Trophoblast cell (in vitro differentiated cells and primary cell): Measurements from ENCODE around the gene SLC6A20.

Experiments
- DNase-seq, 2 donors: peaks; one replicate each; pipeline ENCODE4 v3.0.0-alpha.2; 2016
- H2AFZ ChIP-seq: 2 replicates; pipeline ENCODE4 v1.6.1; 2013; ENCODE audit warnings: low read length, moderate library complexity, mild to moderate bottlenecking; ENCODE audit not compliant: insufficient read depth, poor library complexity
- H2AK5ac ChIP-seq: 2 replicates; pipeline ENCODE4 v1.6.1; 2013; ENCODE audit warnings: mild to moderate bottlenecking, low read length
- H2BK120ac ChIP-seq: 2 replicates; pipeline ENCODE4 v1.6.1; 2013; ENCODE audit warnings: low read length, mild to moderate bottlenecking, moderate library complexity; ENCODE audit not compliant: insufficient read depth, poor library complexity
- H2BK12ac ChIP-seq: 2 replicates; pipeline ENCODE4 v1.6.1; 2013; ENCODE audit warnings: mild to moderate bottlenecking, low read length, moderate library complexity
- H2BK5ac ChIP-seq: 2 replicates; pipeline ENCODE4 v1.6.1; 2013; ENCODE audit warnings: low read length, low read depth, moderate library complexity, mild to moderate bottlenecking; ENCODE audit not compliant: poor library complexity
- H3K14ac ChIP-seq: 2 replicates; pipeline ENCODE4 v1.6.1; 2013; ENCODE audit warnings: mild to moderate bottlenecking, low read length
- H3K18ac ChIP-seq: 2 replicates; pipeline ENCODE4 v1.6.1; 2013; ENCODE audit warnings: mild to moderate bottlenecking, low read length
- H3K23ac ChIP-seq: 2 replicates; pipeline ENCODE4 v1.6.1; 2013; ENCODE audit warnings: low read length
- H3K27ac ChIP-seq: 2 replicates; pipeline ENCODE4 v1.5.1; 2013; ENCODE audit warnings: low read depth, mild to moderate bottlenecking, inconsistent platforms, low read length, moderate library complexity
- H3K27me3 ChIP-seq: 2 replicates; pipeline ENCODE4 v1.6.1; 2013; ENCODE audit warnings: inconsistent platforms, mild to moderate bottlenecking, low read length, moderate library complexity; ENCODE audit not compliant: insufficient read depth
- H3K36me3 ChIP-seq, 2 experiments: 1 replicate in 1 of 2; 2 replicates in 1 of 2; pipeline ENCODE4 v1.6.1; 2013; ENCODE audit warnings: low read length in 2 of 2, mild to moderate bottlenecking in 2 of 2, moderate library complexity in 1 of 2; ENCODE audit not compliant: insufficient read depth in 2 of 2, control insufficient read depth in 1 of 2
- H3K4ac ChIP-seq: 2 replicates; pipeline ENCODE4 v1.6.1; 2013; ENCODE audit warnings: low read depth, mild to moderate bottlenecking, low read length, moderate library complexity
- H3K4me1 ChIP-seq, 2 experiments: 1 replicate in 1 of 2; 2 replicates in 1 of 2; pipeline ENCODE4 v1.6.1; 2013; ENCODE audit warnings: low read length in 2 of 2, mild to moderate bottlenecking in 2 of 2, moderate library complexity in 1 of 2; ENCODE audit not compliant: insufficient read depth in 2 of 2, control insufficient read depth in 1 of 2
- H3K4me2 ChIP-seq: 2 replicates; pipeline ENCODE4 v1.6.1; 2013; ENCODE audit warnings: inconsistent platforms, mild to moderate bottlenecking, low read length, moderate library complexity
- H3K4me3 ChIP-seq: 2 replicates; pipeline ENCODE4 v1.5.1; 2013; ENCODE audit warnings: mild to moderate bottlenecking, low read depth, low read length, inconsistent platforms
- H3K79me1 ChIP-seq: one replicate; pipeline ENCODE4 v1.6.1; 2013; ENCODE audit warnings: low read length
- H3K79me2 ChIP-seq: 2 replicates; pipeline ENCODE4 v1.6.1; 2013; ENCODE audit warnings: low read length, mild to moderate bottlenecking; ENCODE audit not compliant: control insufficient read depth, insufficient read depth, poor library complexity
- H3K9ac ChIP-seq: 2 replicates; pipeline ENCODE4 v1.6.1; 2013; ENCODE audit warnings: mild to moderate bottlenecking, low read length
- H3K9me3 ChIP-seq: 2 replicates; pipeline ENCODE4 v1.6.1; 2013; ENCODE audit warnings: low read depth, mild to moderate bottlenecking, control low read depth, inconsistent platforms, low read length; ENCODE audit not compliant: insufficient read depth
- H4K12ac ChIP-seq: 2 replicates; pipeline ENCODE4 v1.6.1; 2013; ENCODE audit warnings: low read depth, mild to moderate bottlenecking, low read length, moderate library complexity
- H4K8ac ChIP-seq: 2 replicates; pipeline ENCODE4 v1.6.1; 2013; ENCODE audit warnings: low read depth, mild to moderate bottlenecking, low read length, moderate library complexity
- H4K91ac ChIP-seq: one replicate; pipeline ENCODE4 v1.6.1; 2013; ENCODE audit warnings: low read depth, mild to moderate bottlenecking, low read length, moderate library complexity
- WGBS: extraction: QIAGEN DNeasy Blood & Tissue Kit; methylation state at CpG from one replicate; pipeline ENCODE4 v1.1.7; 2013; ENCODE audit warnings: missing lambda C conversion rate; ENCODE audit not compliant: insufficient read length, insufficient coverage; ENCODE audit errors: extremely low coverage; 5-methylcytosine and 5-hydroxymethylcytosine counted together

Gene SLC6A20

DNA sequence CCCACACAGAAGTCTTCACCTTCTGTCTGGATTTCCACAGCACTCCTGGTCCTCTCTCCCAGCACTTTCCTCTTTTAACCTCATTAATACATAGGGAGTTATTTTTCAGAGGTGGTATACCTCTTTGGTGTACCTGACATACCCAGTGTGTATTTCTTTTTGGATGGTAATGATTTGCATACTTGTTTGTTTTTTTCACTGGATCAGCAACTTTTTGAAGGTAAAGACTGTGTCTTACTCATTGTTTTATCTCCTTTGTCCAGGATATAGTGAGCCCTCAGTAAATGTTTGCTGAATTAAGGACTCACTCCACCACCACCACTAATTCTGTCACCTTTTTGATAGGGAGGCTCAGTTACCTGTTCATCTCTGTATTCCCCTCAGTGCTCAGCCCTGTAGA, 55.1 kb downstream of the SLC6A20 start:
- Histone ChIP-seq H3K79me2 (no peaks in the 10 kb centered on the region), H3K4ac (no peak overlapping the region), H3K27me3 (no peaks in the 10 kb centered on the region), H3K4me1 (no peaks in the 10 kb centered on the region), H3K79me1 (no peaks in the 10 kb centered on the region), H3K4me3 (no peak overlapping the region), H3K23ac (no peak overlapping the region), H3K36me3 (peaks cover 19 to 30% of the 10 kb centered on the region in 2 experiments), H3K4me2 (no peak overlapping the region), H4K12ac (no peak overlapping the region), H2BK5ac (no peak overlapping the region), H2AFZ (no peak overlapping the region), H3K9me3 (no peaks in the 10 kb centered on the region), H2BK12ac (no peak overlapping the region), H2BK120ac (no peak overlapping the region), H4K8ac (no peak overlapping the region), H3K9ac (no peak overlapping the region), H4K91ac (no peak overlapping the region), H3K14ac (no peak overlapping the region), H3K18ac (no peak overlapping the region), H2AK5ac (no peak overlapping the region), H3K27ac (no peak overlapping the region)
- no peak for DNase-seq

DNA sequence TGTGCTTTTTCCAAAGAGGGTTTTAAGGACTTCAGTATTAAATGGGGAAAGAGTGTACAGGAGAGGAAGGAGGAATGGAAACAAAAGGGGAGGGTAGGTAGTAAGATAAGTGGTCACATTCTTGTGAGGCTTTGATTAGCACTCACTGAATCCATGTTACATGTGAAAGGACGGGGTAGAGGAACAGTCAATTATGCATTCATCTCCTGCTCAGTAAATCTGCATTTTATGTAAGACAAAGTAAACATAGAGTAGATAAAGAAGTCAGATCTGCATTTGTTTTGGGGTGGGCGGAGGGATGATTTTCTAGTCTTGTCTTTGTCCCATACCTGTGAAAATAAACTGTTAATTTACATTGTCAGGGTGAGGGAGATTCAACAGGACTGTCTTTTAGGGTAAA, 56.3 kb downstream of the SLC6A20 start:
- no peaks in the 10 kb centered on the region for H3K79me2 ChIP-seq
- DNase-seq, result no peak
- H2AFZ ChIP-seq, result no peak overlapping the region
- H4K91ac ChIP-seq, result no peak overlapping the region
- no peak overlapping the region for H3K4me2 ChIP-seq
- no peak overlapping the region for H3K4me3 ChIP-seq
- H4K12ac ChIP-seq, result no peak overlapping the region
- no CpG with 5 or more reads among the region's 2 CpGs for WGBS
- H3K79me1 ChIP-seq, result no peaks in the 10 kb centered on the region
- H3K27me3 ChIP-seq, result no peaks in the 10 kb centered on the region
- H3K36me3 ChIP-seq, result peaks cover 20 to 28% of the 10 kb centered on the region in 2 experiments
- no peaks in the 10 kb centered on the region for H3K9me3 ChIP-seq
- no peak overlapping the region for H3K18ac ChIP-seq
- H2BK120ac ChIP-seq, result no peak overlapping the region
- H3K9ac ChIP-seq, result no peak overlapping the region
- no peak overlapping the region for H3K4ac ChIP-seq
- no peaks in the 10 kb centered on the region for H3K4me1 ChIP-seq
- H3K14ac ChIP-seq, result no peak overlapping the region
- H2AK5ac ChIP-seq, result no peak overlapping the region
- no peak overlapping the region for H4K8ac ChIP-seq
- no peak overlapping the region for H2BK5ac ChIP-seq
- no peak overlapping the region for H3K23ac ChIP-seq
- H2BK12ac ChIP-seq, result no peak overlapping the region
- no peak overlapping the region for H3K27ac ChIP-seq

DNA sequence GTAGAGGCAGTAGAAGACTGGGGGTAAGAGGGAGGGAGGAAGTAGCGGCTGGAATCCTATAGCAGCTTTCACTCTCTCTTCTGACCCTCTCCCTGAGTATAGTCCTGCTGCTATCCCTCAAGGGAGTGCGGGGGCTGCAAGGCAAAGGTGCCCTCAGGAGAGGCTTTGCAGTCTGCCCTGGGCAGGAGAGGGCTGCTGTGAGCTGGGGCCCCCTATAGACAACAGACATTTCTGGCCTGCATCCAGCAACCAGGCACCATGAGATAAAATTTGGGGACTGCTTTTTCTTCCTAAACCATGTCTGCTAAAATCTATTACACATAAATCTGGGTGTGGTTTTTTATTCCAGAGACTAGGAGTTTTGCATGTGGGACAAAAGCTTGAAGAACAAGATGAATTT, 59.1 kb downstream of the SLC6A20 start:
- no peak overlapping the region for H2BK120ac ChIP-seq
- no peak overlapping the region for H4K91ac ChIP-seq
- H3K36me3 ChIP-seq, result peaks cover 23 to 26% of the 10 kb centered on the region in 2 experiments
- DNase-seq, result no peak
- no peak overlapping the region for H2BK12ac ChIP-seq
- no peak overlapping the region for H4K12ac ChIP-seq
- no peak overlapping the region for H3K23ac ChIP-seq
- no peak overlapping the region for H3K4me2 ChIP-seq
- no peak overlapping the region for H2BK5ac ChIP-seq
- no peaks in the 10 kb centered on the region for H3K4me1 ChIP-seq
- H3K4ac ChIP-seq, result no peak overlapping the region
- WGBS, result no CpG with 5 or more reads among the region's 2 CpGs
- no peak overlapping the region for H3K18ac ChIP-seq
- no peaks in the 10 kb centered on the region for H3K79me1 ChIP-seq
- no peak overlapping the region for H3K9ac ChIP-seq
- no peaks in the 10 kb centered on the region for H3K27me3 ChIP-seq
- no peak overlapping the region for H3K27ac ChIP-seq
- no peak overlapping the region for H4K8ac ChIP-seq
- no peak overlapping the region for H2AFZ ChIP-seq
- no peak overlapping the region for H2AK5ac ChIP-seq
- no peaks in the 10 kb centered on the region for H3K79me2 ChIP-seq
- H3K9me3 ChIP-seq, result no peaks in the 10 kb centered on the region
- H3K14ac ChIP-seq, result no peak overlapping the region
- no peak overlapping the region for H3K4me3 ChIP-seq

DNA sequence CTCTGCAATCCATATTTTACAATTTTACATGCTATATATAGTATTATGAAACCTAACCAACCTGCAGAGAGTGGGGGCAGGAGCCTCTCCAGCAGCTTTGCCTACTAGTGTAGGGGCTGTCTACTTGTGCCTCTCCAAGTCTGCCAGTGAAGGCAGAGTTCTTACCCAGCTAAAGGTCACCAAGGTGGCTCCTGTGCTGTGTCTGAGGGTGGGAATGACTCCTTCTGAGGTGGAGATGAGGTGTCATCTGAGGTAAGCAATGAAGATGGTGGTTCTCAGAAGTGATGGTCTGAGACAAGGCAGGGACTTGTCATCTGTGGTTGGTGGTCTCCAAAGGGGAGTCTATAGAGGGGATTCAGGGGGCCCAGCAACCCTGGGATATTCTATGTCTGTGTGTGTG, 59.6 kb downstream of the SLC6A20 start:
- Histone ChIP-seq H2BK12ac (no peak overlapping the region), H4K91ac (no peak overlapping the region), H3K4me2 (no peak overlapping the region), H4K12ac (no peak overlapping the region), H3K79me1 (no peaks in the 10 kb centered on the region), H2BK120ac (no peak overlapping the region), H3K4me1 (no peaks in the 10 kb centered on the region), H3K9ac (no peak overlapping the region), H3K27ac (no peak overlapping the region), H4K8ac (no peak overlapping the region), H3K27me3 (no peaks in the 10 kb centered on the region), H3K23ac (no peak overlapping the region), H3K14ac (no peak overlapping the region), H2AK5ac (no peak overlapping the region), H3K18ac (no peak overlapping the region), H3K36me3 (peaks cover 23 to 26% of the 10 kb centered on the region in 2 experiments), H3K4me3 (no peak overlapping the region), H2AFZ (no peak overlapping the region), H2BK5ac (no peak overlapping the region), H3K4ac (no peak overlapping the region), H3K79me2 (no peaks in the 10 kb centered on the region), H3K9me3 (no peaks in the 10 kb centered on the region)
- DNase-seq, result no peak
